Measurements from ENCODE around the gene CREB5.

Gene CREB5

GRCh38 chr7:28408105-28408959 is 4.0 kb upstream of the CREB5 start:
- DNase-seq, result no peak

- DNase-seq, result peak; percentile 53
Observed at GRCh38 chr7:28408960-28409715, 3.2 kb upstream of the CREB5 start.

GRCh38 chr7:28409716-28410627 is 2.3 kb upstream of the CREB5 start:
- no peak for DNase-seq

GRCh38 chr7:28410628-28411531 is 1.4 kb upstream of the CREB5 start:
- no peak for DNase-seq

- DNase-seq, result no peak
Observed at GRCh38 chr7:28413011-28413410, 693 bp downstream of the CREB5 start.

- DNase-seq, result no peak
Observed at GRCh38 chr7:28414453-28414852, 2.1 kb downstream of the CREB5 start.

- no peak for DNase-seq
Observed at GRCh38 chr7:28417321-28417940, 5.1 kb downstream of the CREB5 start.

GRCh38 chr7:28418311-28418710 is 6.0 kb downstream of the CREB5 start:
- DNase-seq, result no peak

GRCh38 chr7:28418966-28419365 is 6.6 kb downstream of the CREB5 start:
- no peak for DNase-seq

GRCh38 chr7:28419716-28420115 is 7.4 kb downstream of the CREB5 start:
- DNase-seq, result no peak

- no peak for DNase-seq
Observed at GRCh38 chr7:28423112-28423511, 10.8 kb downstream of the CREB5 start.

GRCh38 chr7:28423918-28424514 is 11.7 kb downstream of the CREB5 start:
- DNase-seq, result no peak

GRCh38 chr7:28425496-28425895 is 13.2 kb downstream of the CREB5 start:
- no peak for DNase-seq

- DNase-seq, result no peak
Observed at GRCh38 chr7:28427236-28427635, 14.9 kb downstream of the CREB5 start.

- no peak for DNase-seq
Observed at GRCh38 chr7:28430616-28431015, 18.3 kb downstream of the CREB5 start.

- DNase-seq, result no peak
Observed at GRCh38 chr7:28432105-28432504, 19.8 kb downstream of the CREB5 start.

GRCh38 chr7:28433039-28433438 is 20.7 kb downstream of the CREB5 start:
- no peak for DNase-seq

GRCh38 chr7:28433699-28434219 is 21.4 kb downstream of the CREB5 start:
- no peak for DNase-seq

GRCh38 chr7:28434510-28434909 is 22.2 kb downstream of the CREB5 start:
- no peak for DNase-seq

GRCh38 chr7:28435152-28435551 is 22.8 kb downstream of the CREB5 start:
- no peak for DNase-seq
